B cell (primary cell): Measurements from ENCODE around the gene C18orf63. TPM values are rescaled to one million over a fixed set of nuclear protein-coding genes. Genes with fewer than 3 reads are reported as not detected.

Experiments used
- ATAC-seq: fragments of 200-7000 bp; cut with Tn5 transposase; one replicate; pipeline ENCODE4 v1.10.0; 2021; ENCODE audit warnings: low read depth, mild to moderate bottlenecking, moderate number of reproducible peaks, moderate library complexity
- CTCF ChIA-PET: fragments of 350-600 bp; sonication (Branson Sonifier 250); formaldehyde crosslinking; loops from one replicate; lab custom pipeline; 2021; ENCODE audit warnings: antibody characterized with exemption, inconsistent platforms; lab: Charles Lee
- POLR2A ChIA-PET: fragments of 350-600 bp; sonication (Branson Sonifier 250); formaldehyde crosslinking; loops from one replicate; lab custom pipeline; 2021; ENCODE audit warnings: antibody characterized with exemption; lab: Charles Lee
- DNase-seq: peaks from one replicate; pipeline ENCODE4 v3.0.0; 2013
- H2AFZ ChIP-seq: 2 replicates; pipeline ENCODE4 v1.6.1; 2012; ENCODE audit warnings: mild to moderate bottlenecking, low read depth, low read length; ENCODE audit not compliant: insufficient read depth, poor library complexity, severe bottlenecking
- H3K27ac ChIP-seq, 2 donors: 1 replicate in 1 of 2; 2 replicates in 1 of 2; pipeline ENCODE4 v1.5.1; 2012 to 2013; ENCODE audit warnings: low read length in 2 of 2, mild to moderate bottlenecking in 2 of 2, moderate library complexity in 1 of 2
- H3K27me3 ChIP-seq, 4 experiments: fragments of 200-600 bp in 1 of 4; sonication (generic) in 1 of 4; replicated peaks in 1 of 4; 1 replicate in 2 of 4; 2 replicates in 2 of 4; pipeline versions ENCODE4 v1.6.1 to v1.7.0; 2013 to 2016; ENCODE audit warnings: low read length in 3 of 4, mild to moderate bottlenecking in 2 of 4, mixed read lengths in 1 of 4, moderate library complexity in 1 of 4; ENCODE audit not compliant: insufficient read depth in 4 of 4, control insufficient read depth in 3 of 4; ENCODE audit errors: control extremely low read depth in 1 of 4
- H3K36me3 ChIP-seq, 2 experiments: replicated peaks in 1 of 2; 1 replicate in 1 of 2; 2 replicates in 1 of 2; pipeline versions ENCODE4 v1.6.1 to v1.7.1; 2013; ENCODE audit warnings: low read length in 1 of 2; ENCODE audit not compliant: insufficient read depth in 2 of 2, control insufficient read depth in 1 of 2; ENCODE audit errors: control extremely low read depth in 1 of 2, extremely low read depth in 1 of 2
- H3K4me1 ChIP-seq, 2 donors: fragments of 200-600 bp in 1 of 2; sonication (generic) in 1 of 2; 1 replicate in 1 of 2; 2 replicates in 1 of 2; pipeline versions ENCODE4 v1.5.1 to v1.6.1; 2013 to 2017; ENCODE audit warnings: low read length in 2 of 2; ENCODE audit not compliant: control insufficient read depth in 2 of 2, insufficient read depth in 2 of 2
- H3K4me2 ChIP-seq: replicated peaks from 2 replicates; pipeline ENCODE3; 2012; ENCODE audit warnings: mild to moderate bottlenecking, low read depth, low read length; ENCODE audit not compliant: poor library complexity, severe bottlenecking
- H3K4me3 ChIP-seq, 5 experiments: fragments of 200-600 bp in 1 of 5; sonication (generic) in 1 of 5; 1 replicate in 3 of 5; 2 replicates in 2 of 5; pipeline versions ENCODE4 v1.5.1 to v1.7.0; 2011 to 2016; ENCODE audit warnings: low read length in 4 of 5, mild to moderate bottlenecking in 4 of 5, low read depth in 2 of 5, control low read depth in 1 of 5, moderate library complexity in 1 of 5; ENCODE audit not compliant: insufficient read depth in 1 of 5; ENCODE audit errors: control extremely low read depth in 1 of 5, extremely low read depth in 1 of 5
- H3K79me2 ChIP-seq: fragments of 200-600 bp; sonication (generic); one replicate; pipeline ENCODE4 v1.6.0; 2016; ENCODE audit warnings: low read length; ENCODE audit not compliant: control insufficient read depth, insufficient read depth
- H3K9ac ChIP-seq: fragments of 200-600 bp; sonication (generic); 2 replicates; pipeline ENCODE4 v1.6.1; 2017; ENCODE audit warnings: mild to moderate bottlenecking, low read length, moderate library complexity
- H3K9me3 ChIP-seq, 3 donors: one replicate each; pipeline versions ENCODE4 v1.6.1 to v1.7.1; 2013; ENCODE audit warnings: low read length in 2 of 3; ENCODE audit not compliant: control insufficient read depth in 2 of 3, insufficient read depth in 1 of 3; ENCODE audit errors: control extremely low read depth in 1 of 3
- H4K20me1 ChIP-seq: 2 replicates; pipeline ENCODE4 v1.6.0; 2012; ENCODE audit warnings: mild to moderate bottlenecking, low read length; ENCODE audit not compliant: insufficient read depth, control insufficient read depth, poor library complexity, severe bottlenecking
- H3K27ac Mint-ChIP-seq: one replicate; pipeline ENCODE4 v1.8.0; 2021; ENCODE audit warnings: mixed read lengths
- H3K27me3 Mint-ChIP-seq: one replicate; pipeline ENCODE4 v1.8.0; 2021; ENCODE audit warnings: mixed read lengths
- H3K4me1 Mint-ChIP-seq: one replicate; pipeline ENCODE4 v1.8.0; 2021; ENCODE audit warnings: mixed read lengths
- H3K4me3 Mint-ChIP-seq: one replicate; pipeline ENCODE4 v1.8.0; 2021; ENCODE audit warnings: mixed read lengths
- H3K9me3 Mint-ChIP-seq: one replicate; pipeline ENCODE4 v1.8.0; 2022; ENCODE audit warnings: mixed read lengths; ENCODE audit not compliant: insufficient read depth
- CTCF ChIP-seq: fragments of 200-600 bp; IDR thresholded peaks from one replicate; pipeline ENCODE4 v1.8.0; 2022; ENCODE audit warnings: antibody characterized with exemption, mild to moderate bottlenecking
- EZH2 ChIP-seq: IDR thresholded peaks from 2 replicates; pipeline ENCODE4 v1.6.1; 2012; ENCODE audit warnings: borderline replicate concordance, low read depth, mild to moderate bottlenecking, moderate library complexity, low read length; ENCODE audit not compliant: insufficient read depth, poor library complexity, severe bottlenecking
- WGBS: methylation state at CpG from one replicate; pipeline ENCODE4 v1.1.5; 2013; ENCODE audit warnings: missing lambda C conversion rate; ENCODE audit not compliant: insufficient coverage; 5-methylcytosine and 5-hydroxymethylcytosine counted together
- intact Hi-C: fragments of 100-400 bp; cut with micrococcal nuclease; formaldehyde crosslinking; loops from one replicate; pipeline ENCODE4 v1.10.0; 2022
- polyA plus RNA-seq: library from polyadenylated mRNA; depleted of rRNA; stranded (reverse); fragments of >200 nt; gene quantifications from 2 replicates; pipeline ENCODE4 v1.2.3, GENCODE V29; 2012
- total RNA-seq, 2 donors: library from RNA; stranded (reverse); fragments of 120-200 nt in 1 of 2; gene quantifications; 1 replicate in 1 of 2; 2 replicates in 1 of 2; pipeline versions ENCODE4 v1.2.3 to v1.2.4, GENCODE V29; 2013 to 2022

The C18orf63 gene
- total and polyA plus RNA-seq, 2 donors (not counting 1 experiment from before 2014, with no cell fraction given), result not detected

DNA sequence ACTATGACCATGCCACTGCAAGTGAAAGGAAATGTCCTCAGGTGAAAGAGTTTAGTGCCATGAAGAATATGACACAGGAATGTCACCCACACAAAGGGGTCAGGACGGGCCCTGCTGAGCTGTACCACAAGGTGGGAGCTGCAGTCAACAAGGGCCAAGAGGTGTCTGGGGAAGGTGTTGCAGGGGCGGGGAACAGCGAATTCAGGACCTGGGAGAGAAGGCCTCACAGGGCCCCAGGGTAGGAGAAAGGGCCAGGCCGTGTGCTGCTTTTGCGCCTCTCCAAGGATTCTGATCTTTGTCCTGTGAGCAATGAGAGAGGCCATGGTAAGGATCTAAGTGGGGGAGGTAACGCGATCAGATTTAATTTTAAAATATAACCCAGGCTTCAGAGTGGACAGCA, 47.5 kb upstream of the C18orf63 start:
- Histone ChIP-seq H3K27me3 (no peaks in the 10 kb centered on the region), H4K20me1 (no peaks in the 10 kb centered on the region), H3K4me2 (no peak overlapping the region), H3K79me2 (peaks cover 22% of the 10 kb centered on the region), H3K9ac (no peak overlapping the region), H2AFZ (no peak overlapping the region), H3K27ac (no peak overlapping the region), H3K9me3 (no peaks in the 10 kb centered on the region), H3K4me3 (no peak overlapping the region), H3K4me1 (peaks cover 6 to 20% of the 10 kb centered on the region in 2 donors), H3K36me3 (peaks cover 0 to 2% of the 10 kb centered on the region in 2 experiments)
- H3K27ac Mint-ChIP-seq, result peak overlapping the region; percentile 42
- H3K9me3 Mint-ChIP-seq, result no peaks in the 10 kb centered on the region
- CTCF ChIA-PET, result no interaction called here
- intact Hi-C loops, result loop anchor here (5.0 kb wide), 1 partner anchor 34 kb away; no protein-coding TSS in a partner anchor
- no peak for DNase-seq
- POLR2A ChIA-PET, result no interaction called here
- no peak for TF ChIP-seq CTCF
- TF ChIP-seq EZH2, result no peak
- 100% methylated on average over 5 of the region's 7 CpGs for WGBS
- H3K4me1 Mint-ChIP-seq, result peaks cover 55% of the 10 kb centered on the region
- H3K4me3 Mint-ChIP-seq, result no peak overlapping the region
- H3K27me3 Mint-ChIP-seq, result no peaks in the 10 kb centered on the region
- ATAC-seq, result no peak

GRCh38 chr18:74268933-74269620, 46.6 kb upstream of the C18orf63 start:
- no peaks in the 10 kb centered on the region for H3K27me3 Mint-ChIP-seq
- no peak overlapping the region for H2AFZ ChIP-seq
- ChIA-PET POLR2A (no interaction called here), CTCF (no interaction called here)
- peak overlapping the region; percentile 12 for H3K4me3 Mint-ChIP-seq
- no peak overlapping the region for H3K4me2 ChIP-seq
- no peak for ATAC-seq
- peak overlapping the region in 1 of 2 donors; percentile 11 for H3K27ac ChIP-seq
- peaks cover 29% of the 10 kb centered on the region for H3K79me2 ChIP-seq
- H4K20me1 ChIP-seq, result no peaks in the 10 kb centered on the region
- peaks cover 56% of the 10 kb centered on the region for H3K4me1 Mint-ChIP-seq
- peaks cover 0 to 2% of the 10 kb centered on the region in 2 experiments for H3K36me3 ChIP-seq
- H3K9me3 Mint-ChIP-seq, result no peaks in the 10 kb centered on the region
- H3K27me3 ChIP-seq, result no peaks in the 10 kb centered on the region
- H3K27ac Mint-ChIP-seq, result no peak overlapping the region
- no peak overlapping the region for H3K4me3 ChIP-seq
- intact Hi-C loops, result loop anchor here (5.0 kb wide), 1 partner anchor 33 kb away; no protein-coding TSS in a partner anchor
- no peak for DNase-seq
- no peak for TF ChIP-seq CTCF
- no peak for TF ChIP-seq EZH2
- no peak overlapping the region for H3K9ac ChIP-seq
- H3K4me1 ChIP-seq, result peaks cover 6 to 20% of the 10 kb centered on the region in 2 donors
- no peaks in the 10 kb centered on the region for H3K9me3 ChIP-seq
- WGBS, result 87% methylated on average over 9 of the region's 11 CpGs
